ENCODE measurements around the gene AATF. TPM values are rescaled to one million over a fixed set of nuclear protein-coding genes. Genes with fewer than 3 reads are reported as not detected.

The AATF gene
- total RNA-seq, 4 donors from 2014 or later: 30.3 to 50.5 (median 40.9) TPM

DNA sequence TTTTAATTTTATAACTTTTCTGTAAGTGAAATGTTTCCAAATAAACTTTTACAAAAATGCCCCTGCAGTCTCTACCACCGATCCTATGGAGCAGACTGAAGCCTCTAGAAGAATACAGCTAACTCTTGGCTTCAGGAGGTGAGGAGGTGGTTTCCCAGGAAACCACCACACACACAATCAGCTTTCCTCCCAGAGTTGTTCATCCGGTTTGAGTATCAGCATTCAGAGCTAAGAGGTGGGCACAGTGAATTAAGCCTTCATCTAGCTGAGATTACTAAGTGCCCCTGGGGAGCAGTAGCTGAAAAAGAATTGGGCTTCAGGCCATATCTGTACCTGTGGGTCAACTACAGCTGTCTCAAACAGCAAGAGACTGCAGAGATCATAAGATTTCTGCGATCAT is 139.7 kb downstream of the AATF start:
- in situ Hi-C loops (cut with MboI; ENCODE audit: low sequenced_read_pairs in 4 of 4): loop anchor here in 1 of 4 donors (25.0 kb wide), 1 partner anchor 101 kb away; no protein-coding TSS in a partner anchor
- Histone ChIP-seq H3K27me3 (no peaks in the 10 kb centered on the region), H3K9me3 (no peaks in the 10 kb centered on the region), H3K27ac (no peak overlapping the region), H3K36me3 (peaks cover 0 to 44% of the 10 kb centered on the region in 2 donors), H3K4me3 (no peak overlapping the region), H3K4me1 (peaks cover 7% of the 10 kb centered on the region in 2 donors)
- intact Hi-C loops (cut with DNase I; ENCODE audit: low total_unique reads): no loop called here
- TF ChIP-seq, protein P1, sequence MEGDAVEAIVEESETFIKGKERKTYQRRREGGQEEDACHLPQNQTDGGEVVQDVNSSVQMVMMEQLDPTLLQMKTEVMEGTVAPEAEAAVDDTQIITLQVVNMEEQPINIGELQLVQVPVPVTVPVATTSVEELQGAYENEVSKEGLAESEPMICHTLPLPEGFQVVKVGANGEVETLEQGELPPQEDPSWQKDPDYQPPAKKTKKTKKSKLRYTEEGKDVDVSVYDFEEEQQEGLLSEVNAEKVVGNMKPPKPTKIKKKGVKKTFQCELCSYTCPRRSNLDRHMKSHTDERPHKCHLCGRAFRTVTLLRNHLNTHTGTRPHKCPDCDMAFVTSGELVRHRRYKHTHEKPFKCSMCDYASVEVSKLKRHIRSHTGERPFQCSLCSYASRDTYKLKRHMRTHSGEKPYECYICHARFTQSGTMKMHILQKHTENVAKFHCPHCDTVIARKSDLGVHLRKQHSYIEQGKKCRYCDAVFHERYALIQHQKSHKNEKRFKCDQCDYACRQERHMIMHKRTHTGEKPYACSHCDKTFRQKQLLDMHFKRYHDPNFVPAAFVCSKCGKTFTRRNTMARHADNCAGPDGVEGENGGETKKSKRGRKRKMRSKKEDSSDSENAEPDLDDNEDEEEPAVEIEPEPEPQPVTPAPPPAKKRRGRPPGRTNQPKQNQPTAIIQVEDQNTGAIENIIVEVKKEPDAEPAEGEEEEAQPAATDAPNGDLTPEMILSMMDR (IDR thresholded peaks at IDR 0.05 in 4 of 5, conservative IDR thresholded peaks at IDR 0.05 in 1 of 5): no peak
- no peak for TF ChIP-seq POLR2A (IDR thresholded peaks at IDR 0.05)
- DNase-seq (no peak), ATAC-seq (no peak)

DNA sequence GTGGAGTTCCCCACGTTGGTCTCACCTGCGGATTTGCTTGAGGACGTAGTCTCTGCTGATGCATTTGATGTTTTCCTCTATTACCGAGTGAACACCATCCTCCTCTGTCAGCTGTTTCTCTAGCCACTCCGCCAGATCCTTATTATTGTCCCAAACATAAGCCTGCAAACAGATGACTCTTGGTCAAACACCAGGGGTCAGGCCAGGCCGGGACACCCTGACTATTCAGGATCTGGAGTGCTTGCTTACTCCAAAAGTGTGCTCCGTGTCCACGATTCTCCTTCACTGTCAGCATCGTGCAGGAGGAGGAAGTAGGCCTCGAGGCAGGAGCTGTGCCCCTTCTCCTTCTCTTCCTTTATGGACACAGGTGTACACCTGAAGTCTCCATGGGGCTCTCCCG is 140.2 kb downstream of the AATF start:
- intact Hi-C loops (cut with DNase I; ENCODE audit: low total_unique reads) (no loop called here), in situ Hi-C loops (cut with MboI; ENCODE audit: low sequenced_read_pairs in 4 of 4) (loop anchor here in 1 of 4 donors (25.0 kb wide), 1 partner anchor 102 kb away; no protein-coding TSS in a partner anchor)
- Histone ChIP-seq H3K27me3 (no peaks in the 10 kb centered on the region), H3K9me3 (no peaks in the 10 kb centered on the region), H3K4me1 (peaks cover 7% of the 10 kb centered on the region in 2 donors), H3K27ac (no peak overlapping the region), H3K36me3 (peaks cover 0 to 44% of the 10 kb centered on the region in 2 donors), H3K4me3 (no peak overlapping the region)
- TF ChIP-seq POLR2A (IDR thresholded peaks at IDR 0.05): no peak
- TF ChIP-seq, protein P1 (IDR thresholded peaks at IDR 0.05 in 4 of 5, conservative IDR thresholded peaks at IDR 0.05 in 1 of 5): no peak
- DNase-seq (no peak), ATAC-seq (no peak)

DNA sequence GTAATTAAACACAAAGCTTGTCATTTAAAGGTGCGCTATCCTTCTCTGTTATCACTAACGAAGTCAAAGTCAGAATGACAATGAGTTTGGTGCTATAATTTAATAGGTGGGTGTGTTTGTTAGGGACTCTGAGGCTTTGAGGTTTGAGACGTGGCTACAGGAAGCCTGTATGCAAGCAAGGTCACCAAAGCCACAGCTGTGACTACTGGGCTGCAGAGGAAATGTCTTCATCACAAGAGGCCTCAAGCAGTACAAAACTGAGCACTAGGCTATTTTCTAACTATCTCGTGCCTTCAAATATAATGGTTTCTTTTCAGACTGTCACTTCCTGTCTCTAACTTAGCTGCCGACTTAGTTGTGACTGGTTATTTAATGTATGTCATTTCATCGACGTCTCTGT is 141.2 kb downstream of the AATF start:
- H3K27ac ChIP-seq: no peak overlapping the region
- DNase-seq (no peak), ATAC-seq (no peak)
- H3K4me3 ChIP-seq: no peak overlapping the region
- peaks cover 7% of the 10 kb centered on the region in 2 donors for H3K4me1 ChIP-seq
- no peaks in the 10 kb centered on the region for H3K9me3 ChIP-seq
- TF ChIP-seq, protein P1 (IDR thresholded peaks at IDR 0.05 in 4 of 5, conservative IDR thresholded peaks at IDR 0.05 in 1 of 5): no peak
- no peak for TF ChIP-seq POLR2A (IDR thresholded peaks at IDR 0.05)
- peaks cover 0 to 47% of the 10 kb centered on the region in 2 donors for H3K36me3 ChIP-seq
- intact Hi-C loops (cut with DNase I; ENCODE audit: low total_unique reads): no loop called here
- in situ Hi-C loops (cut with MboI; ENCODE audit: low sequenced_read_pairs in 4 of 4): loop anchor here in 1 of 4 donors (25.0 kb wide), 1 partner anchor 103 kb away; no protein-coding TSS in a partner anchor
- H3K27me3 ChIP-seq: no peaks in the 10 kb centered on the region

DNA sequence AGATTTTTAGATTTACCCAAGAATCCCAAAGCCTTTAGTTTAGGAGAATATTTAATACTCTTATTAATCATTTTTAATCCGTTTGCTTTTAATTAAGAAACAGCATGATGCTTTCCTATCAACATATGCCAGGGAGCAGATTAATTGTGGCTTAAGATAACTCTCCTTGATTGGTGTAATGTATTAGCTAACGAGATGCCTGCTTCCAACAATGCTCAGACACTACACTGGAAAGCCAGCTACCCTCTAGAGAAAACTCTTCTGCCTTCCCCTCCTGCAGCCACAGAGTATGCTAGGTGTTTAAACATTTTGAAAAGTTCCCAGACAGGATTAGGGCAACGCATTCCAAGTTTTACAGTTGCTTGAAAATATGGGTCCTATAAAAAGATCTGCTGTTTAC is 142.2 kb downstream of the AATF start:
- H3K9me3 ChIP-seq: no peaks in the 10 kb centered on the region
- DNase-seq: no peak
- no peaks in the 10 kb centered on the region for H3K27me3 ChIP-seq
- intact Hi-C loops (cut with DNase I; ENCODE audit: low total_unique reads): no loop called here
- no peak for ATAC-seq
- H3K36me3 ChIP-seq: peaks cover 0 to 48% of the 10 kb centered on the region in 2 donors
- no peak overlapping the region for H3K27ac ChIP-seq
- H3K4me3 ChIP-seq: no peak overlapping the region
- in situ Hi-C loops (cut with MboI; ENCODE audit: low sequenced_read_pairs in 4 of 4): loop anchor here in 1 of 4 donors (25.0 kb wide), 1 partner anchor 104 kb away; no protein-coding TSS in a partner anchor
- TF ChIP-seq, protein P1 (IDR thresholded peaks at IDR 0.05 in 4 of 5, conservative IDR thresholded peaks at IDR 0.05 in 1 of 5): no peak
- TF ChIP-seq POLR2A (IDR thresholded peaks at IDR 0.05): no peak
- peaks cover 7% of the 10 kb centered on the region in 2 donors for H3K4me1 ChIP-seq

DNA sequence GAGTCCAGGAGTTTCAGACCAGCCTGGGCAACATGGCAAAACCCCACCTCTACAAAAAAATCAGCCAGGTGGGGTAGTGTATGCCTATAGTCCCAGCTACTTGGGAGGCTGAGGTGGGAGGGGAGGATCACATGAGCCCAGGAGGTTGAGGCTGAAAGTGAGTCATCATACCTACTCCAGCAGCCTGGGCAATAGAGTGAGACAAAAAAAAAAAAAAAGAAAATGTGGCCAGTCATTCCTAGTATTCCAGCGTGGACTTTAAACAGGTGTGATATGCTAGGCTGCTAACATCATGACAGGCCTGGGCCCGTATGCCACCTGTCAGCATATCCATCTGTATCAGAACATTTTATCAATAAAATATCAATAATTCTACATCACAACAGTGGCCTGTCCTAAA is 143.3 kb downstream of the AATF start:
- Histone ChIP-seq H3K36me3 (peaks cover 0 to 48% of the 10 kb centered on the region in 2 donors), H3K27me3 (no peaks in the 10 kb centered on the region), H3K4me1 (peaks cover 7% of the 10 kb centered on the region in 2 donors), H3K27ac (no peak overlapping the region), H3K9me3 (no peaks in the 10 kb centered on the region), H3K4me3 (no peak overlapping the region)
- DNase-seq: no peak
- TF ChIP-seq POLR2A (IDR thresholded peaks at IDR 0.05): no peak
- TF ChIP-seq, protein P1 (IDR thresholded peaks at IDR 0.05 in 4 of 5, conservative IDR thresholded peaks at IDR 0.05 in 1 of 5): no peak
- no peak for ATAC-seq
- in situ Hi-C loops (cut with MboI; ENCODE audit: low sequenced_read_pairs in 4 of 4): loop anchor here in 1 of 4 donors (25.0 kb wide), 1 partner anchor 105 kb away; no protein-coding TSS in a partner anchor
- intact Hi-C loops (cut with DNase I; ENCODE audit: low total_unique reads): no loop called here

Measured in gastrocnemius medialis (tissue), 4 donors.